H9 (cell line): Measurements from ENCODE around the gene CST9L. TPM values are rescaled to one million over a fixed set of nuclear protein-coding genes. Genes with fewer than 3 reads are reported as not detected.

Source experiments
- DNase-seq: peaks from one replicate; pipeline ENCODE4 v3.0.0-alpha.2; 2017
- H2AFZ ChIP-seq: one replicate; pipeline ENCODE4 v1.6.1; 2013; ENCODE audit warnings: mild to moderate bottlenecking, low read length, control low read depth, moderate library complexity
- H2AK5ac ChIP-seq: 2 replicates; pipeline ENCODE4 v1.6.1; 2013; ENCODE audit warnings: low read length, control low read depth, mixed read lengths; ENCODE audit not compliant: insufficient read length
- H2BK120ac ChIP-seq: one replicate; pipeline ENCODE4 v1.6.1; 2013; ENCODE audit warnings: low read depth, mild to moderate bottlenecking, low read length, control low read depth, inconsistent platforms; ENCODE audit not compliant: poor library complexity, severe bottlenecking
- H2BK12ac ChIP-seq: 2 replicates; pipeline ENCODE4 v1.6.1; 2013; ENCODE audit warnings: low read length, control low read depth, mixed read lengths, low read depth; ENCODE audit not compliant: insufficient read length
- H2BK15ac ChIP-seq: 2 replicates; pipeline ENCODE4 v1.6.1; 2013; ENCODE audit warnings: low read depth, low read length, control low read depth
- H2BK20ac ChIP-seq: one replicate; pipeline ENCODE4 v1.6.1; 2013; ENCODE audit warnings: low read depth, mild to moderate bottlenecking, low read length, control low read depth, inconsistent platforms; ENCODE audit not compliant: poor library complexity, severe bottlenecking
- H2BK5ac ChIP-seq: 2 replicates; pipeline ENCODE4 v1.6.1; 2013; ENCODE audit warnings: low read length, control low read depth, mixed read lengths; ENCODE audit not compliant: insufficient read length
- H3K14ac ChIP-seq: 2 replicates; pipeline ENCODE4 v1.6.1; 2013; ENCODE audit warnings: low read length, control low read depth; ENCODE audit not compliant: insufficient read depth
- H3K18ac ChIP-seq: 2 replicates; pipeline ENCODE4 v1.6.1; 2013; ENCODE audit warnings: low read depth, mild to moderate bottlenecking, mixed read lengths, low read length, control low read depth; ENCODE audit not compliant: insufficient read length
- H3K23ac ChIP-seq: 2 replicates; pipeline ENCODE4 v1.6.1; 2013; ENCODE audit warnings: low read length, control low read depth, mixed read lengths, low read depth; ENCODE audit not compliant: insufficient read length
- H3K23me2 ChIP-seq: 2 replicates; pipeline ENCODE4 v1.6.1; 2013; ENCODE audit warnings: low read depth, mild to moderate bottlenecking, mixed read lengths, low read length, control low read depth; ENCODE audit not compliant: insufficient read length, poor library complexity, severe bottlenecking
- H3K27ac ChIP-seq: 2 replicates; pipeline ENCODE4 v1.5.1; 2013; ENCODE audit warnings: low read length, control low read depth, mixed read lengths, low read depth; ENCODE audit not compliant: insufficient read length
- H3K27me3 ChIP-seq: 2 replicates; pipeline ENCODE4 v1.6.1; 2013; ENCODE audit warnings: low read length, control low read depth, inconsistent platforms; ENCODE audit not compliant: insufficient read depth
- H3K4ac ChIP-seq: 2 replicates; pipeline ENCODE4 v1.6.1; 2013; ENCODE audit warnings: low read depth, mild to moderate bottlenecking, control low read depth, inconsistent platforms, low read length, moderate library complexity
- H3K4me1 ChIP-seq: 2 replicates; pipeline ENCODE4 v1.6.1; 2013; ENCODE audit warnings: low read length, control low read depth, inconsistent platforms; ENCODE audit not compliant: insufficient read depth
- H3K4me2 ChIP-seq: 2 replicates; pipeline ENCODE4 v1.6.1; 2013; ENCODE audit warnings: low read length, control low read depth, mixed read lengths; ENCODE audit not compliant: insufficient read length, insufficient read depth
- H3K56ac ChIP-seq: 2 replicates; pipeline ENCODE4 v1.6.1; 2013; ENCODE audit warnings: low read depth, mild to moderate bottlenecking, mixed read lengths, low read length, control low read depth; ENCODE audit not compliant: insufficient read length
- H3K79me1 ChIP-seq: 2 replicates; pipeline ENCODE4 v1.6.1; 2013; ENCODE audit warnings: low read depth, mild to moderate bottlenecking, moderate library complexity, low read length, control low read depth, inconsistent platforms; ENCODE audit not compliant: insufficient read depth, poor library complexity, severe bottlenecking
- H3K79me2 ChIP-seq: 2 replicates; pipeline ENCODE4 v1.6.1; 2013; ENCODE audit warnings: low read length, control low read depth, inconsistent platforms; ENCODE audit not compliant: insufficient read depth
- H3K9ac ChIP-seq: 2 replicates; pipeline ENCODE4 v1.6.1; 2013; ENCODE audit warnings: low read length, control low read depth, mixed read lengths; ENCODE audit not compliant: insufficient read length; ENCODE audit errors: extremely low read depth
- H3K9me3 ChIP-seq: one replicate; pipeline ENCODE4 v1.6.1; 2013; ENCODE audit warnings: low read depth, low read length, inconsistent platforms; ENCODE audit not compliant: control insufficient read depth
- H3T11ph ChIP-seq: one replicate; pipeline ENCODE4 v1.6.1; 2013; ENCODE audit warnings: mild to moderate bottlenecking, low read length, control low read depth, inconsistent platforms
- H4K20me1 ChIP-seq: one replicate; pipeline ENCODE4 v1.6.1; 2013; ENCODE audit not compliant: control insufficient read depth, insufficient read length, insufficient read depth
- H4K5ac ChIP-seq: 2 replicates; pipeline ENCODE4 v1.6.1; 2013; ENCODE audit warnings: low read depth, mild to moderate bottlenecking, mixed read lengths, low read length, control low read depth; ENCODE audit not compliant: insufficient read length
- H4K8ac ChIP-seq: replicated peaks from 2 replicates; pipeline ENCODE4 v1.6.1; 2013; ENCODE audit warnings: low read length, control low read depth, mixed read lengths, low read depth; ENCODE audit not compliant: insufficient read length
- H4K91ac ChIP-seq: 2 replicates; pipeline ENCODE4 v1.6.1; 2013; ENCODE audit warnings: low read depth, mild to moderate bottlenecking, moderate library complexity, mixed read lengths, low read length, control low read depth; ENCODE audit not compliant: insufficient read length
- H3K27ac Mint-ChIP-seq, 3 experiments: 2 replicates in 2 of 3; 3 replicates in 1 of 3; pipeline ENCODE4 v1.8.0; 2020 to 2021; ENCODE audit warnings: mixed read lengths in 3 of 3, mild to moderate bottlenecking in 1 of 3, moderate library complexity in 1 of 3
- H3K27me3 Mint-ChIP-seq: 2 replicates; pipeline ENCODE4 v1.8.0; 2021; ENCODE audit warnings: low read depth, mild to moderate bottlenecking, moderate library complexity, mixed read lengths
- H3K36me3 Mint-ChIP-seq, 3 experiments: 2 replicates in 2 of 3; 3 replicates in 1 of 3; pipeline ENCODE4 v1.8.0; 2020 to 2021; ENCODE audit warnings: low read depth in 3 of 3, mixed read lengths in 3 of 3; ENCODE audit not compliant: insufficient read depth in 1 of 3
- H3K4me1 Mint-ChIP-seq, 2 experiments: 2 replicates each; pipeline ENCODE4 v1.8.0; 2020; ENCODE audit warnings: mixed read lengths in 2 of 2
- H3K4me3 Mint-ChIP-seq, 2 experiments: 2 replicates in 1 of 2; 3 replicates in 1 of 2; pipeline ENCODE4 v1.8.0; 2020 to 2021; ENCODE audit warnings: mild to moderate bottlenecking in 2 of 2, mixed read lengths in 2 of 2, moderate library complexity in 1 of 2
- H3K9me3 Mint-ChIP-seq, 2 experiments: 2 replicates in 1 of 2; 3 replicates in 1 of 2; pipeline ENCODE4 v1.8.0; 2020; ENCODE audit warnings: mild to moderate bottlenecking in 2 of 2, mixed read lengths in 2 of 2, moderate library complexity in 1 of 2
- WGBS: extraction: QIAGEN DNeasy Blood & Tissue Kit; methylation state at CpG from one replicate; pipeline ENCODE4 v1.1.7; 2013; ENCODE audit warnings: missing lambda C conversion rate, low lambda C conversion rate, mixed read lengths; ENCODE audit not compliant: insufficient read length; ENCODE audit errors: extremely low coverage; 5-methylcytosine and 5-hydroxymethylcytosine counted together
- total RNA-seq: library from RNA; stranded (reverse); gene quantifications from 2 replicates; pipeline ENCODE4 v1.2.1, GENCODE V29; 2021
- TF ChIP-seq, protein P1 (sequence below): fragments of 200-600 bp; sonication (generic); conservative IDR thresholded peaks from 3 replicates; pipeline ENCODE4 v1.8.0; 2021; ENCODE audit warnings: antibody characterized with exemption, mild to moderate bottlenecking

The CST9L gene
- total RNA-seq, 1 experiment from 2014 or later, result not detected

DNA sequence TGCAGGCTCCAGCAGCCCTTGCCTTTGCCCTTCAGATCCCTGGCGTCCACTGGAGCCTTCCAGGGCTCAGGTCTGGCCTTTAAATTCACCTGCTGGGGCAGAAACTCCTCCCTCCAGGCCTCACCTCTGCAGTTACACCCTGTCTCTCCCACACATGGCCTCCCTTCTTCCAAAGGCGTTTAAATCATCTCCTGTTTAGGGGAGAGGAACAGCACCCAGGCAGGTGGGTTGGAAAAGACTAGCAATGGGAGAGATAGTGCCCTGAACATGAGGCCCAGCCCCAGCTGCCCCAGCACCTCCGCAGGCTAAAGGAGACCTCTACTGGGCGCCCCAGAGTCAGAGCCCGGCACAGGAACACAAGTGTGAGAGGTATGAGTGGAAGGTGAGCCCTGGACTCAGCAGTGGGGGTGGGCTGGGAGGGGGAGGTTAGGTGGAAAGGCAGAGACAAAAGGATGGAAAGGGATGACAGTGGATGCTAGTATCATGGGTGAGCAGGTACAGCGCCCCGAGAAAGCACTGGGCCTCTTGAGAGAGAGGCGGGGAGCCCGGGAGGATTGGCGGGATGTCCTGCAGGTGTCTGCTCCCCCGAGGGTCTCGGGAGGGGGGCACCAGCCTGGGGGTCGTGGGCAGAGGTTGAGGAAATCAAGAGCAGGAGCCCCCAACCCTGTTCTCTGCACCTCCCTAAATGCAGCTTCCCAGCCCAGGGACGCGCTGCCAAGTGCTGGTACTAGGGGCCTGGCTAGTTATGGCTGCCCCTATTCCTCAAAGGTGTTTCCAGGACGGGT, 37.8 kb upstream of the CST9L start, which contains the start of gene CST9:
TSS of gene CST9 (minus strand) at position 51 of the 785 bp plus-strand sequence. CDS start 53 bp downstream, outside the sequence.
- H3T11ph ChIP-seq, result no peak within 1 kb of the TSS
- no peak within 1 kb of the TSS for H3K56ac ChIP-seq
- H3K4me2 ChIP-seq, result no peak within 1 kb of the TSS
- no peak within 1 kb of the TSS for H3K27ac ChIP-seq
- H3K4me3 Mint-ChIP-seq, result no peak within 1 kb of the TSS
- H3K9ac ChIP-seq, result no peak within 1 kb of the TSS
- H4K8ac ChIP-seq, result no peak within 1 kb of the TSS
- H3K9me3 Mint-ChIP-seq, result no peaks in the 10 kb centered on the region
- H3K79me2 ChIP-seq, result no peaks in the 10 kb centered on the region
- H2BK15ac ChIP-seq, result no peak within 1 kb of the TSS
- H2BK12ac ChIP-seq, result no peak within 1 kb of the TSS
- H3K18ac ChIP-seq, result no peak within 1 kb of the TSS
- TF ChIP-seq, protein P1, sequence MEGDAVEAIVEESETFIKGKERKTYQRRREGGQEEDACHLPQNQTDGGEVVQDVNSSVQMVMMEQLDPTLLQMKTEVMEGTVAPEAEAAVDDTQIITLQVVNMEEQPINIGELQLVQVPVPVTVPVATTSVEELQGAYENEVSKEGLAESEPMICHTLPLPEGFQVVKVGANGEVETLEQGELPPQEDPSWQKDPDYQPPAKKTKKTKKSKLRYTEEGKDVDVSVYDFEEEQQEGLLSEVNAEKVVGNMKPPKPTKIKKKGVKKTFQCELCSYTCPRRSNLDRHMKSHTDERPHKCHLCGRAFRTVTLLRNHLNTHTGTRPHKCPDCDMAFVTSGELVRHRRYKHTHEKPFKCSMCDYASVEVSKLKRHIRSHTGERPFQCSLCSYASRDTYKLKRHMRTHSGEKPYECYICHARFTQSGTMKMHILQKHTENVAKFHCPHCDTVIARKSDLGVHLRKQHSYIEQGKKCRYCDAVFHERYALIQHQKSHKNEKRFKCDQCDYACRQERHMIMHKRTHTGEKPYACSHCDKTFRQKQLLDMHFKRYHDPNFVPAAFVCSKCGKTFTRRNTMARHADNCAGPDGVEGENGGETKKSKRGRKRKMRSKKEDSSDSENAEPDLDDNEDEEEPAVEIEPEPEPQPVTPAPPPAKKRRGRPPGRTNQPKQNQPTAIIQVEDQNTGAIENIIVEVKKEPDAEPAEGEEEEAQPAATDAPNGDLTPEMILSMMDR, result no peak
- DNase-seq, result no peak
- no peaks in the 10 kb centered on the region for H3K27me3 ChIP-seq
- peaks cover 16% of the 10 kb centered on the region for H3K27me3 Mint-ChIP-seq
- H3K27ac Mint-ChIP-seq, result no peak within 1 kb of the TSS; a peak in 1 of 7 replicates
- no peak within 1 kb of the TSS for H3K23ac ChIP-seq
- H2AK5ac ChIP-seq, result no peak within 1 kb of the TSS
- H3K14ac ChIP-seq, result no peak within 1 kb of the TSS
- no peak within 1 kb of the TSS for H2BK5ac ChIP-seq
- peaks cover 4% of the 10 kb centered on the region for H3K4me1 ChIP-seq
- no peaks in the 10 kb centered on the region for H3K23me2 ChIP-seq
- no peaks in the 10 kb centered on the region for H4K20me1 ChIP-seq
- no peak within 1 kb of the TSS for H4K5ac ChIP-seq
- H2BK120ac ChIP-seq, result no peak within 1 kb of the TSS
- no peaks in the 10 kb centered on the region; a peak in 1 of 7 replicates for H3K36me3 Mint-ChIP-seq
- H2AFZ ChIP-seq, result no peak within 1 kb of the TSS
- no peak within 1 kb of the TSS for H4K91ac ChIP-seq
- H3K4me1 Mint-ChIP-seq, result peaks cover 24 to 29% of the 10 kb centered on the region in 2 experiments
- H3K4ac ChIP-seq, result no peak within 1 kb of the TSS
- H3K9me3 ChIP-seq, result no peaks in the 10 kb centered on the region
- no CpG with 5 or more reads among the region's 16 CpGs for WGBS
- no peak within 1 kb of the TSS for H2BK20ac ChIP-seq
- H3K79me1 ChIP-seq, result no peaks in the 10 kb centered on the region
